Measurements from ENCODE around the gene OR10K1.
"Not testable (repeated sequence)": the region's sequence is repeated elsewhere in the genome, so short reads cannot be mapped to it uniquely, and the experiment has no call there.

OR10K1 gene

GRCh38 chr1:158461534-158461933 lies at the start of gene OR10K1:
Gene OR10K1 (plus strand): TSS chr1:158461834. CDS start chr1:158465562, 3,728 bp downstream.
- intact Hi-C loops (cut with DNase I): no loop called here
- DNase-seq: no peak

DNA sequence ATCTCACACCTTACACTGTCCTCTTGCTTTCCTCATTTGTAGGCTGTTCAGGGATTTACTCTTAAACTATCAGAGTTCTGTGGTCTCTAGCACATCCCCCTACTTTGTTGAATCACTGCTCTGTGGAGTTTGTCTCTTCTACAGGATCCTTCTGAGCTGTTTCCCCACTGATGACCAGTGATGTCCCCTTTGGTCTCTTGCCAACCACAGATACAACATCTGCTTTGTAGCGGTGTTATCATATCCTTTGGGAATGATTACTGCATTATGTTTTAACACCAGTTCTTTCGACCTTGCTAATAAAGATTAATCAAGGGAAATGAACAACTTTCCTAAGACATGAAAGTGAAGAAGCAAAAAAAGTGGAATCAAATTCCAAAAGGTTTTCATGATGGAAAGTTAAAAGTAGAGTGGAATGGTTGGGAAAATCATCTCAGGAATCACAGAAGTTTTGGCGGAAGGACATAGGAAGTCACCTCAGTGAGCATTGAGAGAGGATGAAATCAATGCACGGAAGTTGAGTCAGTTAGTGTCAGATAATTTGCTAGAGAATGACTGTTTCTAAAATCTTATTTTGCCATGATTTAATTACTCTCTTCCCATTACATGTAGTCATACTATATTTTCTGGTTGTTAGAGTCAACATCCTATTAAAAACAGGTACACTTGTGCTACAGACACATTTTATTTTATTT lies 46.8 kb upstream of the OR10K1 start:
- no peak for DNase-seq

GRCh38 chr1:158417586-158417985 lies 44.0 kb upstream of the OR10K1 start:
- intact Hi-C loops (cut with DNase I): no loop called here
- DNase-seq: no peak

More for the DNA sequence above, 46.8 kb upstream of the OR10K1 start:
- intact Hi-C loops (cut with DNase I): no loop called here

- intact Hi-C loops (cut with DNase I): no loop called here
- no peak for DNase-seq
These were observed 39.4 kb upstream of the OR10K1 start for GRCh38 chr1:158422212-158422611.

GRCh38 chr1:158425027-158425426 lies 36.6 kb upstream of the OR10K1 start:
- intact Hi-C loops (cut with DNase I): no loop called here
- DNase-seq: no peak

DNA sequence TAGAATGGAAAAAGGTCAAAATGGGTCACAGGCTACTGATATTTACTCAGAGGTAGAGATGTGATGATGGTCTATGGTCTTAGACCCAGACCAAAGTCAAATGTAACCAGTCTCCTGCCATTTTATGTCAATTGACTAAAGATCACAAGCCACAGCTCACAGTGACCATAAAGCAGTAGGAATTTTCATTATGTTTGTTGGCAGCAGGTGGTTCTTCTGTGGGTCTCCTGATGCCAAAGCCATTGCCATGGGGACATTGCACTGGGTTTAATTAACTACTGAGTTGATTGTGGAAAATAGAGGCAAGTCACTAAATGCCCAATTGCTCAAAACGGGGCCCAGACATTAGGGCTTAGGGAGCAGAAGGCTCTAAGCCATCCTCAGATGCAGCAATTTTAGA lies 35.5 kb upstream of the OR10K1 start, which contains the start of gene OR10K2:
Gene OR10K2, minus strand, starts transcription at position 101 of the 400 bp plus-strand sequence. CDS start 5,371 bp downstream, outside the sequence.
- intact Hi-C loops (cut with DNase I): no loop called here
- no peak for DNase-seq

GRCh38 chr1:158430163-158430562 lies 31.5 kb upstream of the OR10K1 start:
- intact Hi-C loops (cut with DNase I); DNase-seq: not testable (repeated sequence)

GRCh38 chr1:158434741-158435140 lies 26.9 kb upstream of the OR10K1 start:
- no peak for DNase-seq

DNA sequence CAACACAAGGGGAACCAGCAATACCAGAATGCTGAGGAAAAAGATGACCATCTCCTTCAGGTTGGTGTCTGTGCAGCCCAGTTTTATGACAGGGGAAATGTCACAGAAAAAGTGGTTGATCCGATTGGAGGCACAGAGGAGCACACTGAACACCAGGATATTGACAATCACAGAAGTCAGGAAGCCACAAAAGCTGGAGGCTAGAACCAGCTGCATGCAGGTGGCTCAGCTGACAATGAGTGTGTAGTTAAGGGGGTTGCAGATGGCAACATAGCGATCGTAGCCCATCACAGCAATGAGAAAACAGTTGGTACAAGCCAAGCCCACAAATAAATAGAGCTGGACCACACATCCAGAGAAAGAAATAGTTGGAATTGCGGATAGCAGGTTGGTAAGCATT lies 16.3 kb upstream of the OR10K1 start:
- no peak for DNase-seq
- intact Hi-C loops (cut with DNase I): no loop called here

More at GRCh38 chr1:158434741-158435140, 26.9 kb upstream of the OR10K1 start:
- intact Hi-C loops (cut with DNase I): no loop called here

DNA sequence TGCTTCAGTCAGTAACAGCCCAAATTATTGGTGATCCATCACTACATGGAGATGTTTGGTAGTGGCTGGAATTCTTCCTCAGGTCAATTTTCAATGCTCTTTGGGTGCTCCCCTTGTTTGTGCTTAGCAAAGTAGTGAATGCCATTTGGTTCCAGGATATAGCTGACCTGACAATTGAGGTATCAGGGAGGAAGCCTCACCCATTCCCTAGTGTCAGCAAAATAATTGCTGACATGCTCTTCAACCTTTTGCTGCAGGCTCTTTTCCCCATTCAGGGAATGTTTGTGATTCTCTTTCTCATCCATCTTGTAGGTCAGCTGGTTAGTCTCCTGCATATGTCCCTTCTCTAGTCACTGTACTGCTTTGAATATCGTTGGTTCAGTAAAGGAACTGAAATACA lies 7.1 kb upstream of the OR10K1 start:
- DNase-seq: no peak
- intact Hi-C loops (cut with DNase I): no loop called here

GRCh38 chr1:158457246-158457645 lies 4.4 kb upstream of the OR10K1 start:
- intact Hi-C loops (cut with DNase I): no loop called here
- DNase-seq: no peak

DNA sequence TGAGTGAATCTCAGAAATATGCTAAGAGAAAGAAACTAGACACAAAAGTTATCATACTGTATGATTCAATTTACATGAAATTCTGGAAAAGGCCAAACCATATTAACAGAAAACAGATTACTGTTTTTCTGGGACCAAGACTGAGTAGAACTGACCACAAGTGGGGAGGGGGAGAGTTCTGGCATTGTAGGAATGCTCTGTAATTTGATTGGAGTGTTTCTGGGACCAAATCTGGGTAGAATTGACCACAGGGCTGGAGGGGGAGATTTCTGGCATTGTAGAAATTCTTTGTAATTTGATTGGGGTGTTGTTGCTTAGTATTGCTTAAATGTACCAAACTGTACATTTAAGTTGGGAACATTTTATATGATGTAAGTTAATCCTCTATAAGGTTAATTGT lies 3.4 kb upstream of the OR10K1 start:
- intact Hi-C loops (cut with DNase I): no loop called here
- no peak for DNase-seq

DNA sequence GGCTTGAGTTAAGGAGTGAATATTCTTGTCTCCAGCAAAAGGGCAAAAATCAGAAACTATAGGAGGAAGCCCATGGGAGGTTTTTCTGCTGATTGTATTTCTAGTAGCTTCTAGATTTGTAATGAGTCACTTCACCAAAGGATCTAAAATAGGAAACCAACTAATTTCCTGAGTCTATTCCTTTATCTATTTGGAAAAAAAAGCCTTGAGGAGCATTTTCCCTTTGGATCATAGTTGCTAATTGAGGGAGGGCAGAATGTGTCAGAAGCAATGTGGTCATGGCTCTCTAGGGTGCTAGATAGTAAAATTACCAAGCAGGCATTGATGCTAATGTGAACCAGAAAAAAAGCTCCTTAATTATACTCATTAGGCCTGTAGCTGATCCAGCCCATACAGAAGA lies 10.3 kb downstream of the OR10K1 start, which contains the start of gene OR10R2:
Gene OR10R2, plus strand, starts transcription at position 301 of the 400 bp plus-strand sequence. CDS start 106 bp downstream, outside the sequence.
- DNase-seq: no peak
- intact Hi-C loops (cut with DNase I): no loop called here

DNA sequence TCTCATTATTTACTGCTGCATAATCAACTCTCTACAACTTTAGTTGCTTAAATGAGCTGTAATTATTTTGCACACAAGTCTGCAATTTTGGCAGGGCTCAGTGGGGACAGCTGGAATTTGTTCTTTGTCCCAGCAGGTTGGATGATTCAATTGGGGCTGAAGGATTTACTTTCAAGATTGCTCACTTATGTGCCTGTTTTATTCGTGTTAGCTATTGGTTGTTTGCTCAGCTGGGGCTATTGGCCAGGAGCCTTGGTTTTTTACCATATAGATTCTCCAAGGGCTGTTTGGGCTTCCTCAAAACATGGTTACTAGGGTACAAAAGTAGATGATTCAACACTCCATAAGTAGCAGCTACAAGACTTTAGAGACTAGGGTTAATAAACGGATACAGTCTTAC lies 23.8 kb downstream of the OR10K1 start:
- DNase-seq: no peak
- intact Hi-C loops (cut with DNase I): no loop called here

- intact Hi-C loops (cut with DNase I): no loop called here
- no peak for DNase-seq
These were observed 29.7 kb downstream of the OR10K1 start for GRCh38 chr1:158491316-158491715.

GRCh38 chr1:158493054-158493453 lies 31.4 kb downstream of the OR10K1 start:
- intact Hi-C loops (cut with DNase I): no loop called here

GRCh38 chr1:158494796-158495195 lies 33.2 kb downstream of the OR10K1 start:
- intact Hi-C loops (cut with DNase I): no loop called here
- DNase-seq: no peak

More at GRCh38 chr1:158493054-158493453, 31.4 kb downstream of the OR10K1 start:
- DNase-seq: no peak

GRCh38 chr1:158496374-158496773 lies 34.7 kb downstream of the OR10K1 start:
- peak in 2 of 42 donors; percentile 9 to 26 for DNase-seq
- intact Hi-C loops (cut with DNase I): no loop called here

DNA sequence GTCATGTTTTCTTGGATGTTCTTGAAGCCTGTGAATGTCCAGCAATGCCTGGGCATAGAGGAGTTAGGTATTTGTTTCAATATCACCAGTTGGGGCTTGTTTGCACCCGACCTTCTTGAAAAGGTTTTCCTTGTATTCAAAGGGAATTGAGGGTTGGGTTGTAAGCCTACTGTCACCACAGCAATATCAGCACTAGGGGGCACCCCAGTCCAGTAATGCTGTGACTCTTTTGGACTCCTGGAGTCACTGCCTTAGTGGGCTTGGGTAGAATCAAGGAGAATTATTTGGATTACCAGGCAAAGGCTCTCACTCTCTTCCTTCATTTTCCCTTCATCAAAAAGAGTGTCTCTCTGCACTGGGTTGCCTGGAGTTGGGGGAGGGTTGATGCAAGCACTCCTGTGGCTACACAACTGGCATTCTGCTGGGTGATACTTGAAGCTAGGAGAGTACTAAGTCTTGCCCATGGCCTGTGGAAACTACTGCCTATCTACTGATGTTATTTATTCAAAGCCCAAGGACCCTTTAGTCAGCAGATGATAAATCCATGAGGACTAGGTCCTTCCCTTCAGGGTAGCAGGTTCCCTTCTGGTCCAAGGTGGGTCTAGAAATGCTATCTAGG lies 44.8 kb downstream of the OR10K1 start:
- intact Hi-C loops (cut with DNase I): no loop called here
- peak in 22 of 42 donors; percentile 4 to 68 (median 18) for DNase-seq

GRCh38 chr1:158507511-158507910 lies 45.9 kb downstream of the OR10K1 start:
- DNase-seq: no peak
- intact Hi-C loops (cut with DNase I): no loop called here
